HepG2 (cell line): ENCODE measurements around the gene NXPH4.

Experiments
- EZH2 ChIP-seq: conservative IDR thresholded peaks from 2 replicates; pipeline ENCODE4 v1.6.1; 2012; ENCODE audit warnings: mild to moderate bottlenecking, low read depth, low read length, moderate library complexity
- FOXM1 ChIP-seq: sonication (generic); formaldehyde crosslinking; IDR thresholded peaks from 2 replicates; pipeline ENCODE4 v1.5.0; 2020; ENCODE audit warnings: missing genetic modification reagents
- YEATS2 ChIP-seq: sonication (generic); formaldehyde crosslinking; IDR thresholded peaks from 2 replicates; pipeline ENCODE4 v1.4.0; 2020; ENCODE audit warnings: missing genetic modification reagents, borderline replicate concordance

DNA sequence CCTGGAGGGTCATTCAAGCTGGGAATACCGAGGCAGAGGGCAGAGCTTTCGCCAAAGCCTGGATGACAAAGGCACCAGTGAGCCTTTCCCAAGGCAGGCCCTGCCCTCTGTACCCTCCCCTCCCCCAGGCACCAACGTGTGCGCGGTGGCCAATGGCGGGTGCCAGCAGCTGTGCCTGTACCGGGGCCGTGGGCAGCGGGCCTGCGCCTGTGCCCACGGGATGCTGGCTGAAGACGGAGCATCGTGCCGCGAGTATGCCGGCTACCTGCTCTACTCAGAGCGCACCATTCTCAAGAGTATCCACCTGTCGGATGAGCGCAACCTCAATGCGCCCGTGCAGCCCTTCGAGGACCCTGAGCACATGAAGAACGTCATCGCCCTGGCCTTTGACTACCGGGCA, 31.2 kb upstream of the NXPH4 start:
- TF ChIP-seq YEATS2 (CRISPR knock-in tag), result no peak
- TF ChIP-seq FOXM1, result no peak
- no peak for TF ChIP-seq EZH2
